Mesodermal cell (in vitro differentiated cells): ENCODE measurements around the gene DHRS11.
"Not testable (repeated sequence)": the region's sequence is repeated elsewhere in the genome, so short reads cannot be mapped to it uniquely, and the experiment has no call there.

Experiments
- H3K27ac ChIP-seq: 2 replicates; pipeline ENCODE4 v1.7.0; 2013; ENCODE audit warnings: mild to moderate bottlenecking, low read depth, low read length, moderate library complexity; ENCODE audit not compliant: severe bottlenecking
- H3K36me3 ChIP-seq: 2 replicates; pipeline ENCODE4 v1.7.1; 2013; ENCODE audit warnings: mild to moderate bottlenecking, low read length, moderate library complexity; ENCODE audit not compliant: control insufficient read depth, insufficient read depth
- H3K4me1 ChIP-seq: one replicate; pipeline ENCODE4 v1.7.1; 2013; ENCODE audit warnings: mild to moderate bottlenecking, low read length; ENCODE audit not compliant: insufficient read depth, control insufficient read depth, poor library complexity, severe bottlenecking
- H3K4me3 ChIP-seq: 2 replicates; pipeline ENCODE4 v1.7.0; 2013; ENCODE audit warnings: low read length, control low read depth, mild to moderate bottlenecking; ENCODE audit not compliant: insufficient read depth, poor library complexity, severe bottlenecking; ENCODE audit errors: extremely low read depth
- H3K9me3 ChIP-seq: 2 replicates; pipeline ENCODE4 v1.7.1; 2013; ENCODE audit warnings: mild to moderate bottlenecking, low read length, moderate library complexity; ENCODE audit not compliant: control insufficient read depth
- WGBS, 2 experiments: methylation state at CpG; one replicate each; pipeline ENCODE4 v1.1.5; 2013; ENCODE audit warnings: missing lambda C conversion rate in 2 of 2; ENCODE audit not compliant: insufficient coverage in 2 of 2; 5-methylcytosine and 5-hydroxymethylcytosine counted together

The DHRS11 gene

DNA sequence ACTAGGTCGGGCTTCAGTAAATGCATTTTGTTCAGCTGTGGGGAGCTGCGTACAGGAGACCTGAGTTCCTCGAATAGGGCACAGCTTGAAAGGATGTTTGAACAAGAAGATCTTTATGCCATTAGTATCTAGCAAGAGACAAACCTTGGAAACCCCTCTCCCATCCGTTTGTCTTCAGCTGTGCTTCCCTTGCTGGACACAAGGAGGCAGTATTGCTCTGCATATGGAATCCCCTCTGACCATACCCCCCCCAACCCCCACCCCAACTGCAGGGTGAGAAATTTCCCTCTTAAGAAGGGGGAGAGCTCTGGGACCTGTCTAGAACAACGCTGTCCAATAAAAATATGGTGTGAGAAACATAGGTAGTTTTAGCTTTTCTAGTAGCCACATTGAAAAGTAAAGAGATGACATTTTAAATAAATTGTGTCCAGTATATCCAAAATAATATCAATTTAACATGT lies 11.3 kb downstream of the DHRS11 start:
- peaks cover 10% of the 10 kb centered on the region for H3K36me3 ChIP-seq
- WGBS, 2 experiments, result 0% methylated on average over 3 of the region's 5 CpGs; no CpG with 5 or more reads in 1 of the 2 experiments
- H3K27ac ChIP-seq, result no peak overlapping the region
- no peaks in the 10 kb centered on the region for H3K9me3 ChIP-seq
- H3K4me1 ChIP-seq, result peaks cover 13% of the 10 kb centered on the region
- peak overlapping the region; percentile 63 for H3K4me3 ChIP-seq

DNA sequence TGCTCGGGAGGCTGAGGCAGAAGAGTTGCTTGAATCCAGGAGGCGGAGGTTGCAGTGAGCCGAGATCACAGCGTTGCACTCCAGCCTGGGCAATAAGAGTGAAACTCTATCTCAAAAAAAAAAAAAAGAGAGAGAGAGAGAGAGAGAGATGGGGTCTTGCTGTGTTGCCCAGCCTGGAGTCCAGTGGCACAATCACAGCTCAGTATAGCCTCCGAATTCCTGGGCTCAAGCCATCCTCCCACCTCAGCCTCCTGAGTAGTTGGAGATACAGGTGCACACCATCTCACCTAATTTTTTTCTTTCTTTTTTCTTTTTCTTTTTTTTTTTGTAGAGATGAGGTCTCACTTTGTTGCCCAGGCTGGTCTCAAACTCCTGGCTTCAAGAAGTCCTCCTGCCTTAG lies 13.3 kb downstream of the DHRS11 start:
- H3K36me3 ChIP-seq, H3K27ac ChIP-seq, H3K4me3 ChIP-seq, H3K9me3 ChIP-seq: not testable (repeated sequence)
- H3K4me1 ChIP-seq, result peaks cover 13% of the 10 kb centered on the region
- 92 to 95% methylated on average over 4 to 5 of the region's 5 CpGs for WGBS, 2 experiments

DNA sequence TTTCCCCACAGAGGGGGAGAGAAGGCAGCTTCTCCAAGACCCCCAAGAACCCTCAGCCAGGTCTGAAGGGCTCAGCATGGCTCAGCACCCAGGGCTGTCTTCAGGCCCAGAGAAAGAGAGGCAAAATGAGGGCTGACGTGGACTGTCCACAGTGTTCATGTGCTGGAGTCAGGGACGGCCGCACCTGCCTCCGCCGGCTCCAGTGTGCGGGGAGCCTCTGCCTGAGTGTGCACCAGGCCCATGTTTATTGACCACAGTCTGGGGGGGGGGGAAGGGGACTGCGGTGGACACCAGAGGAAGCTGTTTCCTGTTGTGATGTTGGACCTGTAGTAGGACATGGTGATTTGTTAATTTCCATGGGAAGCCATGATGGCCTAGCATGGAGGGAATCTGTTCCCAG lies 16.6 kb downstream of the DHRS11 start:
- H3K4me1 ChIP-seq, result peaks cover 6% of the 10 kb centered on the region
- WGBS, 2 experiments, result 80 to 98% methylated on average over 1 to 7 of the region's 7 CpGs
- no peak overlapping the region for H3K4me3 ChIP-seq
- H3K9me3 ChIP-seq, result peaks cover 5% of the 10 kb centered on the region
- H3K27ac ChIP-seq, result no peak overlapping the region
- no peaks in the 10 kb centered on the region for H3K36me3 ChIP-seq

DNA sequence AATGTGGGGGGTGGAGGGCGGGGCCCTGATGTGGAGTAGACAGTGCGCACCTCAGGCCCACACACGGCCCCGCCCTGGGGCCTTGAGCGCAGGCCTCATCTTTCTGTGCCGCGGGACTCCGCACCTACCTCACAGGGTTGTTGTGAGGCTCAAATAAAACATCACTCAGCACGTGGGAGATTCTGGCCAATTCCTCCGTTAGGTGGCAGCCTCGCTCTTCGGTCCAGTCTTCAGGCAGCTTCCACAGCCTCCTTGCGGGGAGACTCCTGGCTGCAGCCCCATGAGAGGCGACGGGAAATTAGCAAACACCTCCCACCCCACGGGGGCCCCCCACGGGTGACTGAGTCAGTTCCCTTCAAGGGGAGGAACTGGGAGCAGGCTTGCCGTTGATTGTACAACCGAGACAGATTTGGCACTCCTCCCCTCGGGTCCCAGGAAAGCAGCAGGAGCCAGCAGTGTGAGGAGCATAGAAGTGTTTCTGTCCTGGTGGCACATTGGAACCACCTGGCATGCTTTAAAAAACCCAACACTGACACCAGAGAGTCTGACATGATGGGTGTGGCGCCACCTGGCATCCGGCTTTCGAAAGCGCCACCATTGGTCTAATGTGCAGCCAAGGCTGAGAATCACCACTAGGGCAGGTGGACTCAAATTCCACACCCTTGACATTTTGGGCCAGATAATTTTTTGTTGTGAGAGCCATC lies 17.3 kb downstream of the DHRS11 start:
- Histone ChIP-seq H3K36me3 (no peaks in the 10 kb centered on the region), H3K4me1 (peaks cover 3% of the 10 kb centered on the region), H3K9me3 (peaks cover 5% of the 10 kb centered on the region), H3K4me3 (no peak overlapping the region), H3K27ac (no peak overlapping the region)
- 72 to 78% methylated on average over 12 to 21 of the region's 24 CpGs for WGBS, 2 experiments

DNA sequence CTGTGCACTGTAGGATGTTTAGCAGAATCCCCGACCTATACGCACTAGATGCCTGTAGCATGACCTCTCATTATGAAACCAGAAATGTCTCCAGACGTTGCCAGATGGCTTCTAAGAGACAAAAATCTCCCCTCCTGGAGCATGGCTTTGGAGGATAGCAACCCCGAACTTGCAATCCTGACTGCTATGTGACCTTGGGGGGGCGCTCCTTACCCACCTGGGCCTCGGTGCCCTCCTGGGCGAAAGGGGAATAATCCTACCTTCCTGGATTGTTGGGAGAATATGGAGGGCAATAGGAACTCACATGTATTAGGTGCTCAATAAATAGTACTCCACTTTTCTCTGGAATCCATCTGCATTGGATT lies 17.8 kb downstream of the DHRS11 start:
- Histone ChIP-seq H3K9me3 (peaks cover 5% of the 10 kb centered on the region), H3K4me1 (peaks cover 3% of the 10 kb centered on the region), H3K27ac (no peak overlapping the region), H3K36me3 (no peaks in the 10 kb centered on the region), H3K4me3 (no peak overlapping the region)
- 88 to 100% methylated on average over 2 to 3 of the region's 7 CpGs for WGBS, 2 experiments

DNA sequence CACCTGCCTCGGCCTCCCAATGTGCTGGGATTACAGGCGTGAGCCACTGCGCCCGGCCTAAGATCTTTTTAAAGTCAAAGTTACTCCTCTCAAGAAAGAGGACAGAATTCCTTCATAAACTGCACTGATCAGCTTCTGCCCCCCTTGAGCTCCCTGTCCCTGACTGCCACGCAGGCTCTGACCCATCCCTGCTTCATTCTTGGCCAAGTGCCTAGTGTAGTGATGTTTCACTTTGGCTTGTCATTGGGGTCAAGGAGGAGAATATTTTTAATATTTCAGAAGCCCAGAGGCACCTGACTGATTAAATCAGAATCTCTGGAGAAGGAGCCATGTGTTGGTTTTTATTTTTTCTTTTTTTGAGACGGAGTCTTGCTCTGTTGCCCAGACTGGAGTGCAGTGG lies 18.8 kb downstream of the DHRS11 start:
- H3K27ac ChIP-seq, result no peak overlapping the region
- H3K36me3 ChIP-seq, result no peaks in the 10 kb centered on the region
- no peak overlapping the region for H3K4me3 ChIP-seq
- WGBS, 2 experiments, result 83 to 84% methylated on average over 4 to 5 of the region's 6 CpGs
- H3K9me3 ChIP-seq, result peaks cover 5% of the 10 kb centered on the region
- peaks cover 3% of the 10 kb centered on the region for H3K4me1 ChIP-seq

DNA sequence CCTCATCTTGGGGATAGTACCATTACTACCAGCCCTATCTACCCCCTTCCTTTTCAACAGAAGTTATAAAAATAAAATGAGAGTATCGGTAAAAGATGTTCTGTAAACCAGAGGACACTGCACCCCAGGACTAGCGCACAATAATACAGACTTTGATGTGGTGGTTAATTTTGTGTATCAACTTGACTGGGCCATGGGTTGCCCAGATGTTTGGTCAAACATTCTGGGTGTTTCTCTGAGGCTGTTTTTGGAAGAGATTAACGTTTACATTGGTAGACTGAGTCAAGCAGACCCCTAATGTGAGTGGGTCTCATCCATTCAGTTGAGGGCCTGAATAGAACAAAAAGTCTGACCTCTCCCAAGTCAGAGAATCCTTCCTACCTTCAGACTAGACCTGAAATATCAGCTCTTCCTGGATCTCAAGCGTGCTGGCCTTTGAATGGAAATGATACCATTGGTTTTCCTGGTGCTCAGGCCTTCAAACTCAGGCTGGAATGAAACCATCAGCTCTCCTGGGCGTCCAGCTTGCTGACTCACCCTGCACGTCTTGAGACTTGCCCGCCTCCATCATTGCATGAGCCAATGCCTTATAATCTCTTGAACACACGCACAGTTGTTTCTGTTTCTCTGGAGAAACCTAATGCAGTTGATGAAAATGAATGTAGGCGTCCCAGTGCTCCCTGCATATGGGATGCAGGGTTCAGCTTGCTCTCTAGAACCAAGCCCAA lies 19.8 kb downstream of the DHRS11 start:
- Histone ChIP-seq H3K9me3 (peaks cover 5% of the 10 kb centered on the region), H3K4me1 (peaks cover 3% of the 10 kb centered on the region), H3K36me3 (no peaks in the 10 kb centered on the region), H3K27ac (no peak overlapping the region), H3K4me3 (no peak overlapping the region)
- 84 to 85% methylated on average over 8 of the region's 9 CpGs for WGBS, 2 experiments

DNA sequence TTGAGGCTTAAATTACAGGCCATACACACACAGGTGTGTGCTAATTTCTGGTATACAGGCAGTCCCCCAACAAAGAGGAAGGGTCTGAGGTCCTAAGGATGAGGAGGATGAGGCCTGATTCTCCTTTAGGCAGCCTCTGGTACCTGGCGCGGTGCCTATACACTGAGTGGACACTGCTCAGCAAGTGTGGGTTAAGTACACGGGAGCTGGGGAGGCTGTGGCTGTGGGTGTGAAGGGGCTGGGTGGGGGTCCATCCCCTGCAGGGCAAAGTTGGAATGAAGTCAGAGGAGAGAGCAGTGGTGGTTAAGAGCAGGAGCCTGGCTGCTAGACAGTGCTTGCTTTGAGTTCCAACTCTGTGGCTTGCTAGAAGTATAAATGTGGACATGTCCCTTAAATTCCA lies 20.6 kb downstream of the DHRS11 start:
- Histone ChIP-seq H3K4me3 (no peak overlapping the region), H3K9me3 (peaks cover 5% of the 10 kb centered on the region), H3K27ac (no peak overlapping the region), H3K4me1 (peaks cover 3% of the 10 kb centered on the region), H3K36me3 (no peaks in the 10 kb centered on the region)
- 78 to 100% methylated on average over 3 of the region's 3 CpGs for WGBS, 2 experiments

DNA sequence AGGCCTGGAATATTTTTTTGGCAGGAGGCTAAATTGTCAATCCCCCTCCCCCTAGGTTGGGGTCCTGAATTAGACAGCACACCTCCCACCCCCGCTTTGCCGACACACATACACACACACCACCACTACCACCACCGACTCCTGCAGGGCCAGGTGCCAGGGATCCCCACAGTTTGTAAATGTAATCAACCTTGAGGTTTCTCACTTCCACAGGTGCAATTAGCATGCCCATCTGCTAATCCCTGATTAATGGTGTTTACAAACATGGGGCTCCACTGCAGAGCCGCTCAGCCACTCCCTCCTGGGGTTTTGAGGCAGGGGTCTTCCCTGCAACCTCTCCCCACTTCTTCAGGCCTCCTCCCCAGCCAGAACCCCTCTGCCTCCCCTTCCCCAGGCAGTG lies 21.5 kb downstream of the DHRS11 start:
- no peaks in the 10 kb centered on the region for H3K36me3 ChIP-seq
- peaks cover 3% of the 10 kb centered on the region for H3K4me1 ChIP-seq
- no peak overlapping the region for H3K4me3 ChIP-seq
- WGBS, 2 experiments, result 60% methylated on average over 1 of the region's 4 CpGs; no CpG with 5 or more reads in 1 of the 2 experiments
- H3K9me3 ChIP-seq, result peaks cover 5% of the 10 kb centered on the region
- no peak overlapping the region for H3K27ac ChIP-seq

DNA sequence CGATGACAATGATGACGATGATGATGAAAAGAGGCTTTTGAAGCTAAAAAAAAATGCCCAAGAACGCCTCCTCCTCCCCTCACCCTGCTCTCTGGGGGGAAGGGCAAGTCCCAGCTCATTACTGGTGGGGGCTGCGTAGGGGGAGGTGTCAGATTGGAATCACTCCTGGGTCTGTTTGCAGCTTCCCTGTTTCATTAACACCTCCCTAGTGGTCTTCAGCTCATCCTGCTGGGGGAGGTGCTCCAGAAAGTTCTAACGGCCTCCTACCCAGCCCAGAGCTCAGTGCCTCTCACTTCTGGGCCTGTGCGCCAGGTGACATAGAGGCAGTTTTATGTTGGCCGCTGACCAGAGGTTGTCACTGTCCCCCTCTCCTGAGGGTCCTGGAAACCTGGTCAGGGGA lies 22.4 kb downstream of the DHRS11 start:
- Histone ChIP-seq H3K9me3 (peaks cover 5% of the 10 kb centered on the region), H3K4me3 (no peak overlapping the region), H3K36me3 (no peaks in the 10 kb centered on the region), H3K27ac (no peak overlapping the region), H3K4me1 (peaks cover 3% of the 10 kb centered on the region)
- WGBS, 2 experiments, result 55% methylated on average over 3 of the region's 7 CpGs; no CpG with 5 or more reads in 1 of the 2 experiments

DNA sequence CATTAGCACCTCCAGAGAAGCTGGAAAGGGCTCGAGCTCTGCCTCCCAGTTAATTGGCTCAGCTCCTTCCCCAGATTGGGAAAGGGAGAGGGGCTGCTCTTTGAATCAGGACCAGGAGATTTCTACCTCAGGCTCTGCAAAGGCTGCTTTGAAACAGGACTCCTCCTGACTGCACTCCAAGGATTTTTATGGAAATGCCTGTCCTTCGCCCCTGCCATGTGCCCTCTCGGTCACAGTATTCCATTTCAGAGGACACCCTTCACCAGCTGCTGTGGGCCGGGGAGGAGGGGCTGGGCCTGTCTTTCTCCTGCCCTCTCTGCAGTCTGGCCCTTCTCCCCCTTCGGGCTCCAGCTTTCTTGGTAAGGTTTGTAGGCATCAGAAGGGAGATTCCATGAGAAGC lies 23.3 kb downstream of the DHRS11 start:
- 47 to 49% methylated on average over 2 of the region's 5 CpGs for whole genome bisulfite sequencing, 2 experiments
- Histone ChIP-seq H3K9me3 (peaks cover 5% of the 10 kb centered on the region), H3K4me3 (no peak overlapping the region), H3K4me1 (peaks cover 3% of the 10 kb centered on the region), H3K36me3 (no peaks in the 10 kb centered on the region), H3K27ac (no peak overlapping the region)
